K562 (cell line): ENCODE results near the gene H3-3A. TPM values are rescaled to one million over a fixed set of nuclear protein-coding genes. Genes with fewer than 3 reads are reported as not detected.

ENCODE experiments used
- BCL6 ChIP-seq: fragments of 250-450 bp; sonication (Bioruptor Pico); IDR thresholded peaks from 2 replicates; pipeline ENCODE4 v1.4.0; 2020
- BRD9 ChIP-seq: fragments of 450-650 bp; IDR thresholded peaks from 2 replicates; pipeline ENCODE4 v1.6.1; 2018; ENCODE audit warnings: low read depth; ENCODE audit not compliant: partially characterized antibody
- BRF1 ChIP-seq: IDR thresholded peaks from 3 replicates; pipeline ENCODE4 v1.6.1; 2011; ENCODE audit warnings: borderline replicate concordance, mild to moderate bottlenecking; ENCODE audit not compliant: insufficient read length; ENCODE audit errors: extremely low read depth
- CBFB ChIP-seq: sonication (generic); formaldehyde crosslinking; IDR thresholded peaks from 2 replicates; pipeline ENCODE4 v1.4.0; 2020; ENCODE audit warnings: mild to moderate bottlenecking, missing genetic modification reagents
- CC2D1A ChIP-seq: fragments of 450-650 bp; IDR thresholded peaks from 2 replicates; pipeline ENCODE4 v1.6.1; 2017; ENCODE audit warnings: mild to moderate bottlenecking
- HMG20B ChIP-seq: fragments of 250-450 bp; sonication (Bioruptor Pico); IDR thresholded peaks from 2 replicates; pipeline ENCODE4 v1.5.0; 2021; ENCODE audit warnings: mild to moderate bottlenecking
- KLF10 ChIP-seq: fragments of 250-450 bp; sonication (Bioruptor Pico); IDR thresholded peaks from 2 replicates; pipeline ENCODE4 v1.6.1; 2021; ENCODE audit warnings: matching md5 sums
- LEF1 ChIP-seq: fragments of 450-650 bp; IDR thresholded peaks from 2 replicates; pipeline ENCODE4 v1.6.1; 2016; ENCODE audit warnings: mild to moderate bottlenecking
- MCM2 ChIP-seq: fragments of 450-650 bp; IDR thresholded peaks from 2 replicates; pipeline ENCODE4 v1.6.1; 2017; ENCODE audit warnings: low read depth, mild to moderate bottlenecking
- MEF2A ChIP-seq: IDR thresholded peaks from 2 replicates; pipeline ENCODE4 v1.6.1; 2011; ENCODE audit warnings: low read depth, mild to moderate bottlenecking, low read length, moderate library complexity; ENCODE audit not compliant: control insufficient read depth
- MXD1 ChIP-seq: fragments of 250-450 bp; sonication (Bioruptor Pico); IDR thresholded peaks from 2 replicates; pipeline ENCODE4 v1.8.0; 2021; ENCODE audit warnings: borderline replicate concordance, mild to moderate bottlenecking, moderate library complexity; ENCODE audit not compliant: poor library complexity, severe bottlenecking
- SAP30 ChIP-seq: fragments of 200-600 bp; sonication (generic); IDR thresholded peaks from 2 replicates; pipeline ENCODE4 v1.6.1; 2012; ENCODE audit warnings: borderline replicate concordance, low read depth, mild to moderate bottlenecking, moderate library complexity, low read length, control low read depth, inconsistent platforms; ENCODE audit not compliant: insufficient read depth, poor library complexity, severe bottlenecking
- TCF3 ChIP-seq: sonication (generic); formaldehyde crosslinking; IDR thresholded peaks from 2 replicates; pipeline ENCODE4 v1.4.0; 2020; ENCODE audit warnings: mild to moderate bottlenecking, missing genetic modification reagents
- ZNF407 ChIP-seq: fragments of 450-650 bp; IDR thresholded peaks from 2 replicates; pipeline ENCODE4 v1.6.1; 2016; ENCODE audit warnings: low read depth
- polyA plus RNA-seq, 8 experiments: library from polyadenylated mRNA; depleted of rRNA in 4 of 8; stranded (reverse) in 5 of 8; unstranded in 3 of 8; fragments of >200 nt; fragmentation: Nextera tagmentation in 2 of 8; fragmentation: Illumina TruSeq in 1 of 8; extraction: Ambion mirVana in 2 of 8; extraction: Trizol in 1 of 8; gene quantifications; 2 replicates each; pipeline versions ENCODE4 v1.2.1 to v1.2.3, GENCODE V29; 2011 to 2014; ENCODE audit warnings: inconsistent platforms in 1 of 8, missing spikeins in 1 of 8
- total RNA-seq, 7 experiments: library from RNA; depleted of rRNA in 6 of 7; stranded (reverse); fragments of >200 nt in 6 of 7; fragmentation: Illumina TruSeq in 2 of 7; extraction: Trizol in 2 of 7; gene quantifications; 2 replicates each; pipeline versions ENCODE4 v1.2.1 to v1.2.3, GENCODE V29; 2011 to 2021; ENCODE audit warnings: low replicate concordance in 1 of 7
- TF ChIP-seq, protein P1 (sequence below): fragments of 250-450 bp; sonication (Bioruptor Pico); IDR thresholded peaks from 2 replicates; pipeline ENCODE4 v1.5.0; 2020; ENCODE audit warnings: mild to moderate bottlenecking, borderline replicate concordance

The H3-3A gene
- total and polyA plus RNA-seq, 9 of the 15 experiments (the other 6 are each of a cell fraction or from before 2014, with no cell fraction given), result 426 to 1,083 (median 591) TPM

DNA sequence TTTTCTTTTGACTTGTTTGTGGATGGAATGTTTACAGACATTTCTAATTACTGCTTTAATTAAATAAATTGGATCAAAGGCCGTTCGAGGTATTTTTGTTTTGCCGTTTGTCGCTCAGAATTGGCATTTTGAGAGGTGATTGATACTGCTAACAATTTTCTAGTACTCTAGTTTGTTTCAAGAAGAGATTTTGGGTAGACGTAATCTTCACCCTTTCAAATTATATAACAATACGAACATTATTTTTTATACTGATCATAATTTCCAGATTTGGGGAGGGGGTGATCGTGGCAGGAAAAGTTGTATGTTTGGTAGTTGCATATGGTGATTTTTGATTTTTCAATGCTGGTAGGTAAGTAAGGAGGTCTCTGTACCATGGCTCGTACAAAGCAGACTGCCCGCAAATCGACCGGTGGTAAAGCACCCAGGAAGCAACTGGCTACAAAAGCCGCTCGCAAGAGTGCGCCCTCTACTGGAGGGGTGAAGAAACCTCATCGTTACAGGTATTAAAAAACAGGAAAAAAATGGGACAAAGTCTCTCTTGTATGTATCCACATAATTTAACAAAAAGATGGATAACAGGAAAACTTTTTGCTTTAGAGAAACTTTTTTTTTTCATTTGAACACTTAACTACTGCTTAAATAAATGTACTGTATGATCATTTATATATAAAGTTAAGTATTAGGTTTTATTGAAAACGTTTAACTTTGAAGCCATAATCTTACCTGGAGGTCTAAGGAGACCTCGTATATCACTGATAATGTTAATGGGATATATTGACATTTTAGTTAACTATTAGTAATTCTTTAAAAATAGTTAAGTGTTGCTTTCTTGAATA is 1.7 kb downstream of the H3-3A start (continued):
- TF ChIP-seq ZNF407, result no peak
- TF ChIP-seq BCL6 (CRISPR knock-in tag), result no peak
- TF ChIP-seq, protein P1, sequence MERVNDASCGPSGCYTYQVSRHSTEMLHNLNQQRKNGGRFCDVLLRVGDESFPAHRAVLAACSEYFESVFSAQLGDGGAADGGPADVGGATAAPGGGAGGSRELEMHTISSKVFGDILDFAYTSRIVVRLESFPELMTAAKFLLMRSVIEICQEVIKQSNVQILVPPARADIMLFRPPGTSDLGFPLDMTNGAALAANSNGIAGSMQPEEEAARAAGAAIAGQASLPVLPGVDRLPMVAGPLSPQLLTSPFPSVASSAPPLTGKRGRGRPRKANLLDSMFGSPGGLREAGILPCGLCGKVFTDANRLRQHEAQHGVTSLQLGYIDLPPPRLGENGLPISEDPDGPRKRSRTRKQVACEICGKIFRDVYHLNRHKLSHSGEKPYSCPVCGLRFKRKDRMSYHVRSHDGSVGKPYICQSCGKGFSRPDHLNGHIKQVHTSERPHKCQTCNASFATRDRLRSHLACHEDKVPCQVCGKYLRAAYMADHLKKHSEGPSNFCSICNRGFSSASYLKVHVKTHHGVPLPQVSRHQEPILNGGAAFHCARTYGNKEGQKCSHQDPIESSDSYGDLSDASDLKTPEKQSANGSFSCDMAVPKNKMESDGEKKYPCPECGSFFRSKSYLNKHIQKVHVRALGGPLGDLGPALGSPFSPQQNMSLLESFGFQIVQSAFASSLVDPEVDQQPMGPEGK (CRISPR knock-in tag), result no peak
- no peak for TF ChIP-seq HMG20B (CRISPR knock-in tag)
- no peak for TF ChIP-seq SAP30
- TF ChIP-seq BRF1, result no peak
- no peak for TF ChIP-seq KLF10 (CRISPR knock-in tag)
- TF ChIP-seq BRD9, result no peak
- no peak for TF ChIP-seq MCM2
- TF ChIP-seq TCF3, result no peak
- no peak for TF ChIP-seq CBFB (CRISPR knock-in tag)
- peak; percentile 63; the same call in 1 of the 2 replicates for TF ChIP-seq CC2D1A
- TF ChIP-seq MEF2A, result 0 out of 2 replicates have a peak, but pooled peaks have one; percentile 24
- no peak for TF ChIP-seq LEF1
- TF ChIP-seq MXD1 (CRISPR knock-in tag), result no peak
